Adrenal gland (tissue), 5 donors: Measurements from ENCODE around the gene VASP.

Source experiments
- CTCF ChIP-seq, 6 experiments: fragments of 450-650 bp in 4 of 6; fragments of 200-600 bp in 2 of 6; sonication (generic) in 1 of 6; IDR thresholded peaks; 1 replicate in 5 of 6; 2 replicates in 1 of 6; pipeline versions ENCODE4 v1.5.1 to v1.8.0; 2016 to 2021; ENCODE audit warnings: antibody characterized with exemption in 6 of 6, mild to moderate bottlenecking in 2 of 6, moderate library complexity in 1 of 6
- POLR2A ChIP-seq, 2 donors: fragments of 450-650 bp; IDR thresholded peaks; one replicate each; pipeline ENCODE4 v1.6.1; 2017; ENCODE audit warnings: antibody characterized with exemption in 2 of 2, mild to moderate bottlenecking in 2 of 2, moderate library complexity in 1 of 2
- donor health status: DM: no; HTN: no; CAD: no.

- TF ChIP-seq CTCF (IDR thresholded peaks at IDR 0.05) (no peak), POLR2A (IDR thresholded peaks at IDR 0.05) (no peak)
Measured at GRCh38 chr19:45515807-45516401, 8.6 kb downstream of the VASP start.
